Activated CD8-positive, alpha-beta memory T cell treated with anti-CD3 and anti-CD28 coated beads, Interleukin-2, amount 10 ng/mL, durations not matched to agents 7 days and 5 days (primary cell): ENCODE data around the gene BCL2L2. TPM values are rescaled to one million over a fixed set of nuclear protein-coding genes. Genes with fewer than 3 reads are reported as not detected.

ENCODE experiments used
- ATAC-seq: fragments of 150-1000 bp; cut with Tn5 transposase; one replicate; pipeline ENCODE4 v1.10.0; 2021; ENCODE audit warnings: moderate library complexity
- CTCF ChIA-PET: fragments of 350-600 bp; sonication (Branson Sonifier 250); formaldehyde crosslinking; loops from one replicate; lab custom pipeline; 2021; ENCODE audit warnings: antibody characterized with exemption; lab: Charles Lee
- DNase-seq: peaks from one replicate; pipeline ENCODE4 v3.0.0-alpha.2; 2020
- H3K27ac Mint-ChIP-seq: one replicate; pipeline ENCODE4 v1.8.0; 2021; ENCODE audit warnings: mild to moderate bottlenecking, mixed read lengths
- H3K27me3 Mint-ChIP-seq: one replicate; pipeline ENCODE4 v1.8.0; 2021; ENCODE audit warnings: mixed read lengths
- H3K36me3 Mint-ChIP-seq: one replicate; pipeline ENCODE4 v1.8.0; 2021; ENCODE audit warnings: mild to moderate bottlenecking, mixed read lengths
- H3K4me1 Mint-ChIP-seq: one replicate; pipeline ENCODE4 v1.8.0; 2021; ENCODE audit warnings: mixed read lengths
- H3K4me3 Mint-ChIP-seq: one replicate; pipeline ENCODE4 v1.8.0; 2021; ENCODE audit warnings: mild to moderate bottlenecking, moderate library complexity, mixed read lengths
- H3K9me3 Mint-ChIP-seq: one replicate; pipeline ENCODE4 v1.8.0; 2022; ENCODE audit warnings: low read depth, mixed read lengths
- total RNA-seq, 2 experiments: library from RNA; stranded (reverse); gene quantifications; one replicate each; pipeline ENCODE4 v1.2.3, GENCODE V29; 2021

BCL2L2 gene
- total RNA-seq, 2 experiments from 2014 or later = 3.1 to 3.7 TPM

DNA sequence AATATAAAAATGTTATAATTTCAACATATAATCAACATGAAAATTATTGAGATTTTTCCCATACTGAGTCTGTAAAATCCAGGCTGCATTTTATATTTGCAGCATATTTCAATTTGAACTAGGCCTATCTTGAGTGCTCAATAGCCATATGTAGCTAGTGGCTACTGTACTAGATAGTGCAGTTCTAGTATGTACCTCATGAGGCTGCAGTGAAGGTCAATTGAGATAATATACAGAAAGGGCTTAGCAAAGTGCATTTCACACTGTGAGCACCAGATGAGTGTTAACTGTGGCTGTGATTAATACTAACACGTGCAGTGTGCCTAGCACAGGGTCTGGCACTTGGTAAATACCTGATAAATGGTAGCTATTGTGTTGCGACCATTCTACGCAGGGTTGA, 51.4 kb downstream of the BCL2L2 start:
- H3K36me3 Mint-ChIP-seq = no peaks in the 10 kb centered on the region
- no peak overlapping the region for H3K4me3 Mint-ChIP-seq
- H3K27me3 Mint-ChIP-seq = peaks cover 36% of the 10 kb centered on the region
- H3K27ac Mint-ChIP-seq = no peak overlapping the region
- no peak for DNase-seq
- no peaks in the 10 kb centered on the region for H3K9me3 Mint-ChIP-seq
- ATAC-seq = no peak
- CTCF ChIA-PET = no interaction called here
- H3K4me1 Mint-ChIP-seq = peaks cover 2% of the 10 kb centered on the region

DNA sequence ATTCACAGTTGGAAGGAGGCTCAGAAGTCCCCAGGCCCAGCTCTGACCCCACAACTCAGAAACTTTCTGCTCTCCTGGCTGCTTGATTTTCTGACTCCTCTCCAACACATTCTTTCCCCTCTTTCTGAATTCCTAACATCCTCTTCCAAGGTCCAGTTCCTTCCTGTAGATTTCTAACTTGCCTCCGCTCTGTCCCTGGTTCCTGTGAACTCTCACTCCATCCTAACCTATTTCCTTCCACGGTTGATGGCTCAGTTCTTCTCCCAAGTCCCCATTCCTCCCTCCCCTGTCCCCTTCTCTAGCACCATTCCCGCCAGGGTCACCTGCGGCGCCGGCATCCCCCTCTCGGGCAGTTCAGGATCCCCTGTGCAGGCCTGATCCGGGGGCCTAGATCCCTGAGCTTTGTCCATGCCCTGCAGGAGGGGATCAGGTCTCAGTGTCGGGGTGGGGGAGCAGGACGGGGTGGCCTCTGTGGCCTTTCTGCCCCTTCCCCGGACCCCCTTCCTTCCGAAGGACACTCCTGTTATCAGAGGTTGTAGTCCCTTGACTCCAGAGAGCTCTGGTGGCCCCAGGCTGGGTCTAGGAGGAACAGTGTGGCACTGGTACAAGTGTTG, 52.0 kb downstream of the BCL2L2 start:
- Mint-ChIP-seq H3K4me3 (no peak overlapping the region), H3K4me1 (no peaks in the 10 kb centered on the region), H3K27me3 (peaks cover 34% of the 10 kb centered on the region), H3K9me3 (no peaks in the 10 kb centered on the region), H3K27ac (no peak overlapping the region), H3K36me3 (no peaks in the 10 kb centered on the region)
- no peak for ATAC-seq
- CTCF ChIA-PET = no interaction called here
- no peak for DNase-seq

GRCh38 chr14:23359167-23359626, 52.6 kb downstream of the BCL2L2 start:
- H3K9me3 Mint-ChIP-seq = no peaks in the 10 kb centered on the region
- ATAC-seq (no peak), DNase-seq (no peak)
- H3K27ac Mint-ChIP-seq = no peak overlapping the region
- H3K4me3 Mint-ChIP-seq = no peak overlapping the region
- no peaks in the 10 kb centered on the region for H3K4me1 Mint-ChIP-seq
- peaks cover 32% of the 10 kb centered on the region for H3K27me3 Mint-ChIP-seq
- H3K36me3 Mint-ChIP-seq = no peaks in the 10 kb centered on the region
- CTCF ChIA-PET = interaction anchor here (1.2 kb wide), 1 partner anchor 21 kb away, joined by 3 read pairs; no protein-coding TSS in a partner anchor

DNA sequence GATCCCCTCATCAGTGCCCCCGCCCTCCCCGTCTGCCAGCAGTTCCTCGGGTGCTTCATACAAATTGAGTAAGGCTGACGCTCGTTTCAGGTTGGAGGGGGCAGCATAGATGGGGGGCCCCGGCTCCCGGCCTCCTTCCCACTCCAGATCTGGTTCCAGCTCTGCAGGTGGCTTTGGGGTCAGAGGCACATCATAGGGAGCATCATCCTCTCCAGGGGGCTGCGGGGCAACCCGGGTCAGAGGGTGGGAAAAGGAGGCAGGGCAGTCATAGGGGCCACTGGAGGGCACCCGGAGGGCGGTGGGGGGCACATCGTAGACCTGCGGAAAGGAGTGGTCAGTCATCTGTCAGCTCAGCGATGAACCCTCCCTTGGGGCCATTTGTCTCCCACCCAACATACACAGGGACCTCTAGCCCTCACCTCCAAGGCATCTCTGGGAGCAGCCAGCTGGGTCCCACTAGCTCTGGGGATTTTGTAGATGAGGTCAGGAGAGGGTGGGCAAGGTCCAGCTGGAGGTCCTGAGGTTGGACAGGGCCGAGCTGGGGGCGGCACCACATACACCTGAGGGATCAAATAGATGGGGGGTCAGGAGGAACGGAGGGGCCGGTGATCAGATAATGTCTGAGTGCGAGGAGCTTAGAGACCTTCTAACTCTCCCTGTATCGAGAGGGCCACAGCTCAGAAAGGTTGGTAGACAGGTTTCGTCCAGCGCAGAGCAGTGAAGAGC, 53.3 kb downstream of the BCL2L2 start:
- Mint-ChIP-seq H3K9me3 (no peaks in the 10 kb centered on the region), H3K4me1 (peaks cover 2% of the 10 kb centered on the region), H3K36me3 (no peaks in the 10 kb centered on the region), H3K4me3 (no peak overlapping the region), H3K27ac (no peak overlapping the region), H3K27me3 (peaks cover 32% of the 10 kb centered on the region)
- no peak for DNase-seq
- CTCF ChIA-PET = interaction anchor here (0.7 to 1.9 kb wide), 3 partner anchors 20 to 33 kb away, joined by 3 to 5 read pairs (median 3); no protein-coding TSS in a partner anchor
- ATAC-seq = no peak

- ATAC-seq = no peak
- Mint-ChIP-seq H3K27me3 (peaks cover 28% of the 10 kb centered on the region), H3K4me1 (peaks cover 3% of the 10 kb centered on the region), H3K9me3 (no peaks in the 10 kb centered on the region), H3K36me3 (no peaks in the 10 kb centered on the region), H3K4me3 (no peak overlapping the region), H3K27ac (no peak overlapping the region)
- DNase-seq = no peak
- CTCF ChIA-PET = interaction anchor here (0.7 to 1.9 kb wide), 3 partner anchors 19 to 34 kb away, joined by 3 to 5 read pairs (median 3); no protein-coding TSS in a partner anchor
Measured at GRCh38 chr14:23360496-23360895, 53.9 kb downstream of the BCL2L2 start.

GRCh38 chr14:23361320-23361719, 54.7 kb downstream of the BCL2L2 start:
- CTCF ChIA-PET = interaction anchor here (1.6 to 1.9 kb wide), 2 partner anchors 19 to 35 kb away, joined by 5 read pairs; no protein-coding TSS in a partner anchor
- ATAC-seq = peak; percentile 55

More at GRCh38 chr14:23361320-23361719, 54.7 kb downstream of the BCL2L2 start:
- H3K27ac Mint-ChIP-seq = no peak overlapping the region
- no peak overlapping the region for H3K4me3 Mint-ChIP-seq
- peaks cover 3% of the 10 kb centered on the region for H3K4me1 Mint-ChIP-seq
- DNase-seq = no peak
- H3K27me3 Mint-ChIP-seq = peaks cover 22% of the 10 kb centered on the region
- H3K36me3 Mint-ChIP-seq = no peaks in the 10 kb centered on the region
- H3K9me3 Mint-ChIP-seq = no peaks in the 10 kb centered on the region

Other genes starting within 250 kb of the BCL2L2 start
- gene CDH24, start 249.3 kb upstream of the BCL2L2 start, total RNA-seq = 1 to 10 TPM; 2.4 to 2.5 TPM
- 100 to 1,000 TPM; 172 to 204 TPM for gene ACIN1, start 211.7 kb upstream of the BCL2L2 start, total RNA-seq
- 10 to 100 TPM; 44.6 to 53.2 TPM for gene C14orf119, start 211.3 kb upstream of the BCL2L2 start, total RNA-seq
- not detected for gene CIROP, start 201.8 kb upstream of the BCL2L2 start, total RNA-seq
- under 1 TPM in 1 of 2 experiments, not detected in 1; 0.79 TPM for gene CEBPE, start 187.6 kb upstream of the BCL2L2 start, total RNA-seq
- under 1 TPM; 0.54 to 0.91 TPM for gene SLC7A8, start 123.2 kb upstream of the BCL2L2 start, total RNA-seq
- gene RNF212B, start 68.9 kb upstream of the BCL2L2 start, total RNA-seq = not detected
- 10 to 100 TPM; 11.4 to 12.4 TPM for gene HOMEZ, start 20.7 kb upstream of the BCL2L2 start, total RNA-seq
- gene PPP1R3E, start 4.0 kb upstream of the BCL2L2 start, total RNA-seq = 10 to 100 TPM; 22.0 to 27.4 TPM
- gene PABPN1, start 14.6 kb downstream of the BCL2L2 start, total RNA-seq = 100 to 1,000 TPM; 225 to 269 TPM
- gene SLC22A17, start 46.1 kb downstream of the BCL2L2 start, total RNA-seq = 1 to 10 TPM; 1.7 to 2.8 TPM
- not detected for gene EFS, start 58.3 kb downstream of the BCL2L2 start, total RNA-seq
- not detected for gene IL25, start 66.0 kb downstream of the BCL2L2 start, total RNA-seq
- gene CMTM5, start 70.2 kb downstream of the BCL2L2 start, total RNA-seq = not detected
- 1 to 10 TPM in 1 of 2 experiments, under 1 TPM in 1; 0.23 to 1.0 TPM for gene MYH6, start 101.4 kb downstream of the BCL2L2 start, total RNA-seq
- under 1 TPM; 0.09 to 0.16 TPM for gene MYH7, start 128.8 kb downstream of the BCL2L2 start, total RNA-seq
- gene NGDN, start 162.9 kb downstream of the BCL2L2 start, total RNA-seq = 10 to 100 TPM; 42.7 to 53.0 TPM
- 1 to 10 TPM; 1.8 to 2.7 TPM for gene ZFHX2, start 244.9 kb downstream of the BCL2L2 start, total RNA-seq
- 10 to 100 TPM; 13.5 to 15.6 TPM for gene THTPA, start 249.4 kb downstream of the BCL2L2 start, total RNA-seq